Thoracic aorta (tissue), 2 donors: Measurements from ENCODE around the gene LRRC37A3. TPM values are rescaled to one million over a fixed set of nuclear protein-coding genes. Genes with fewer than 3 reads are reported as not detected.
"Not testable (repeated sequence)": the region's sequence is repeated elsewhere in the genome, so short reads cannot be mapped to it uniquely, and the experiment has no call there.

Source experiments
- ATAC-seq: fragments of 150-250 bp; one replicate; pipeline ENCODE4 v1.8.0; 2017; ENCODE audit warnings: low read depth; ENCODE audit not compliant: insufficient number of reproducible peaks, low FRiP score
- DNase-seq: peaks from one replicate; pipeline ENCODE4 v3.0.0-alpha.2; 2020; ENCODE audit warnings: low spot score
- H3K27ac ChIP-seq, 2 donors: fragments of 200-600 bp; sonication (generic); 1 replicate in 1 of 2; 2 replicates in 1 of 2; pipeline ENCODE4 v1.5.1; 2016; ENCODE audit warnings: mild to moderate bottlenecking in 2 of 2, moderate library complexity in 2 of 2
- H3K27me3 ChIP-seq: fragments of 200-600 bp; sonication (generic); replicated peaks from 2 replicates; pipeline ENCODE4 v1.6.0; 2016; ENCODE audit warnings: mild to moderate bottlenecking; ENCODE audit not compliant: insufficient read depth
- H3K36me3 ChIP-seq: fragments of 200-600 bp; sonication (generic); one replicate; pipeline ENCODE4 v1.5.1; 2016
- H3K4me1 ChIP-seq, 2 donors: fragments of 200-600 bp; sonication (generic); 1 replicate in 1 of 2; 2 replicates in 1 of 2; pipeline versions ENCODE4 v1.5.1 to v1.6.0; 2016; ENCODE audit warnings: low read depth in 2 of 2, mild to moderate bottlenecking in 1 of 2; ENCODE audit not compliant: control insufficient read depth in 1 of 2
- H3K4me3 ChIP-seq: fragments of 200-600 bp; sonication (generic); 2 replicates; pipeline ENCODE4 v1.5.1; 2016; ENCODE audit warnings: mild to moderate bottlenecking
- H3K9me3 ChIP-seq: fragments of 200-600 bp; sonication (generic); 2 replicates; pipeline ENCODE4 v1.5.1; 2016
- CTCF ChIP-seq: fragments of 200-600 bp; sonication (generic); IDR thresholded peaks from one replicate; pipeline ENCODE4 v1.5.1; 2019; ENCODE audit warnings: antibody characterized with exemption
- total RNA-seq, 2 donors: library from RNA; depleted of rRNA; stranded (reverse); fragments of >200 nt; gene quantifications; one replicate each; pipeline versions ENCODE4 v1.1.0 to v1.2.3, GENCODE V29; 2016

Gene LRRC37A3
- total RNA-seq, 2 donors from 2014 or later = 3.7 to 8.7 TPM

- not testable (repeated sequence) for H3K36me3 ChIP-seq, DNase-seq, H3K9me3 ChIP-seq, H3K27me3 ChIP-seq, H3K4me3 ChIP-seq, H3K4me1 ChIP-seq, H3K27ac ChIP-seq
- TF ChIP-seq CTCF = peak; percentile 62
- peak; percentile 85 for ATAC-seq
Observed at GRCh38 chr17:64927444-64927843, 8.2 kb upstream of the LRRC37A3 start.

- not testable (repeated sequence) for H3K9me3 ChIP-seq, DNase-seq, H3K36me3 ChIP-seq, H3K27me3 ChIP-seq, H3K4me3 ChIP-seq, ATAC-seq, H3K27ac ChIP-seq, H3K4me1 ChIP-seq
Observed at GRCh38 chr17:64926430-64926829, 7.2 kb upstream of the LRRC37A3 start.

- DNase-seq, H3K36me3 ChIP-seq, H3K27ac ChIP-seq, H3K4me3 ChIP-seq, H3K4me1 ChIP-seq, H3K9me3 ChIP-seq, H3K27me3 ChIP-seq, ATAC-seq: not testable (repeated sequence)
Observed at GRCh38 chr17:64925244-64925643, 6.0 kb upstream of the LRRC37A3 start.

- not testable (repeated sequence) for DNase-seq, H3K27me3 ChIP-seq
Observed at GRCh38 chr17:64923051-64923568, 3.8 kb upstream of the LRRC37A3 start.

GRCh38 chr17:64920419-64921172, 1.3 kb upstream of the LRRC37A3 start:
- ATAC-seq = no peak
- no peaks in the 10 kb centered on the region for H3K27me3 ChIP-seq
- peaks cover 4% of the 10 kb centered on the region in 2 donors for H3K4me1 ChIP-seq
- H3K36me3 ChIP-seq = no peaks in the 10 kb centered on the region
- peak overlapping the region; percentile 90 for H3K4me3 ChIP-seq
- H3K9me3 ChIP-seq = no peaks in the 10 kb centered on the region
- no peak for DNase-seq
- no peak for TF ChIP-seq CTCF
- peak overlapping the region; percentile 94 to 96 for H3K27ac ChIP-seq

More at GRCh38 chr17:64923051-64923568, 3.8 kb upstream of the LRRC37A3 start:
- not testable (repeated sequence) for H3K4me3 ChIP-seq, H3K4me1 ChIP-seq, ATAC-seq, H3K9me3 ChIP-seq, H3K36me3 ChIP-seq, H3K27ac ChIP-seq

GRCh38 chr17:64920026-64920418, 744 bp upstream of the LRRC37A3 start:
- peaks cover 4% of the 10 kb centered on the region in 2 donors for H3K4me1 ChIP-seq
- no peak for TF ChIP-seq CTCF
- no peaks in the 10 kb centered on the region for H3K9me3 ChIP-seq
- peak overlapping the region; percentile 94 to 96 for H3K27ac ChIP-seq
- ATAC-seq (no peak), DNase-seq (no peak)
- peak overlapping the region; percentile 90 for H3K4me3 ChIP-seq
- H3K27me3 ChIP-seq = no peaks in the 10 kb centered on the region
- H3K36me3 ChIP-seq = no peaks in the 10 kb centered on the region

- peak overlapping the region; percentile 90 for H3K4me3 ChIP-seq
- not testable (repeated sequence) for H3K9me3 ChIP-seq, ATAC-seq, H3K27me3 ChIP-seq, DNase-seq, H3K36me3 ChIP-seq, H3K4me1 ChIP-seq
- H3K27ac ChIP-seq = peak overlapping the region; percentile 94 to 96
Observed at GRCh38 chr17:64918842-64919288, 413 bp downstream of the LRRC37A3 start.

- not testable (repeated sequence) for ATAC-seq, H3K9me3 ChIP-seq, H3K4me3 ChIP-seq, H3K36me3 ChIP-seq, H3K27me3 ChIP-seq, H3K27ac ChIP-seq, DNase-seq, H3K4me1 ChIP-seq
Observed at GRCh38 chr17:64917540-64917939, 1.7 kb downstream of the LRRC37A3 start.

GRCh38 chr17:64915244-64915643, 4.0 kb downstream of the LRRC37A3 start:
- H3K27me3 ChIP-seq, H3K27ac ChIP-seq, H3K9me3 ChIP-seq, H3K4me3 ChIP-seq, ATAC-seq, H3K4me1 ChIP-seq, H3K36me3 ChIP-seq, DNase-seq: not testable (repeated sequence)

GRCh38 chr17:64910191-64910514, 9.1 kb downstream of the LRRC37A3 start:
- DNase-seq, H3K27me3 ChIP-seq, ATAC-seq, H3K4me3 ChIP-seq, H3K27ac ChIP-seq, H3K9me3 ChIP-seq, H3K4me1 ChIP-seq, H3K36me3 ChIP-seq: not testable (repeated sequence)
